Measurements from ENCODE around the gene SNAP25. TPM values are rescaled to one million over a fixed set of nuclear protein-coding genes. Genes with fewer than 3 reads are reported as not detected.

SNAP25 gene
- total and polyA plus RNA-seq, 10 of the 15 experiments (the other 5 are each of a cell fraction or from before 2014, with no cell fraction given), result not detected

DNA sequence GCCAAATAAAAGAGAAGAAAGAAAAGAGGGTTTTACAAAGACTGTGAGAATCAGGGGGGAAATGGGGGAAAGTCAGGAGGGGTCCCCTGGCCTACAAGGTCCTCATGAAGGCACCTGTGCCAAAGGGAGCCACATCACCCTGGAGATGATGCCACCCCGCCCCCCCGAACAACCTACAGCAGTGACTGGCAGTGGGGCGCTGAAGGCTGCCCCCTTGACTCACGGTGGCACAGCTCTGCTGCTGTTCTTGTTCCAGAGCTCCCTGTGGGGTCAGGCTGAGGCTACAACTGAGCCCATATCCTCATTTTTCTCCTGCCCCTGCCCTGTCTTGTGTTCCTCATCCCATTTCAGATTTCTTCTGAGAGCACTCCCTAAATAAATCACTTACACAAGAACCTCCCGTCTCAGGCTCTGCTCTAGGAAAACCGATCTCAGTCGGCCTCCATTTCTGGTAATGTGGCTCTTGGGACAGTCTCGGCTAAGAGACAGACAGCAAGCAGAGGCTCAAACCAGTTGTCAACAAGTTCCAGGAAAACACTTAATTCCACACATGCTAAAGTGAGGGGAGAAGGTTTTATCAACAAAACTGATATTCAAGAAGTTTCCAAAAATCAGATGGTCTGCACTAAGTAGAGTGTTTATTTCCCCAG lies 105.7 kb downstream of the SNAP25 start:
- H3K4me3 ChIP-seq, result no peak overlapping the region
- no peak overlapping the region for H3K9ac ChIP-seq (ENCODE audit: control insufficient read depth, insufficient read depth, low read length)
- ChIA-PET POLR2A (interaction anchor here (1.0 kb wide), 1 partner anchor 43 kb away, joined by 4 read pairs; no protein-coding TSS in a partner anchor), RAD21 (ENCODE audit: unreplicated experiment) (no interaction called here), SMC1A (ENCODE audit: uncharacterized antibody, unreplicated experiment) (no interaction called here), CTCF (no interaction called here)
- H3K9me3 ChIP-seq (replicated peaks; ENCODE audit: control insufficient read depth, insufficient read depth, low read length), result no peaks in the 10 kb centered on the region
- H3K27ac ChIP-seq (ENCODE audit: control insufficient read depth, insufficient read depth), result no peak overlapping the region
- no peak overlapping the region for H2AFZ ChIP-seq (ENCODE audit: control insufficient read depth, low read depth, low read length)
- no peaks in the 10 kb centered on the region for H4K20me1 ChIP-seq (ENCODE audit: control insufficient read depth, insufficient read depth)
- no peaks in the 10 kb centered on the region; a peak in 1 of 4 replicates for H3K27me3 ChIP-seq (replicated peaks in 1 of 2; ENCODE audit: control insufficient read depth in 2 of 2, insufficient read depth in 2 of 2, low read length in 1 of 2)
- no peak for DNase-seq (ENCODE audit: low read depth, low spot score)
- WGBS (ENCODE audit: insufficient coverage, insufficient replicate concordance, low lambda C conversion rate, missing lambda C conversion rate), result 24% methylated on average over 8 of the region's 8 CpGs
- H3K4me2 ChIP-seq (ENCODE audit: control insufficient read depth, insufficient read depth), result no peak overlapping the region
- H3K79me2 ChIP-seq (ENCODE audit: control insufficient read depth, insufficient read depth, low read length), result no peaks in the 10 kb centered on the region
- no peaks in the 10 kb centered on the region for H3K4me1 ChIP-seq (ENCODE audit: control insufficient read depth, insufficient read depth, low read length)
- in situ Hi-C loops (cut with MboI) (no loop called here), intact Hi-C loops (cut with micrococcal nuclease; ENCODE audit: unreplicated experiment) (no loop called here)
- no peak for FAIRE-seq
- ATAC-seq, result no peak
- no peaks in the 10 kb centered on the region for H3K36me3 ChIP-seq (ENCODE audit: control insufficient read depth in 2 of 2, insufficient read depth in 2 of 2, low read length in 1 of 2)
- BruUV-seq (replicated peaks), result no TSS peak
- TF ChIP-seq HDAC6 (IDR thresholded peaks at IDR 0.05; ENCODE audit: unreplicated experiment) (no peak), EP300 (IDR thresholded peaks at IDR 0.05; ENCODE audit: borderline replicate concordance in 1 of 2, control insufficient read depth in 1 of 2, low read depth in 2 of 2, low read length in 2 of 2) (no peak), MAX (IDR thresholded peaks at IDR 0.05; ENCODE audit: low read depth, low read length) (no peak), ESRRA (IDR thresholded peaks at IDR 0.05; ENCODE audit: low read length) (no peak), MYB (IDR thresholded peaks at IDR 0.05; ENCODE audit: borderline replicate concordance, low read depth, low read length) (no peak), MTA3 (IDR thresholded peaks at IDR 0.05; ENCODE audit: borderline replicate concordance, low read length) (no peak), SMAD5 (IDR thresholded peaks at IDR 0.05; ENCODE audit: low read depth) (no peak), YY1 (IDR thresholded peaks at IDR 0.05; ENCODE audit: low read depth, low read length) (no peak), RBBP5 (conservative IDR thresholded peaks at IDR 0.05) (no peak), KAT2A (conservative IDR thresholded peaks at IDR 0.05; ENCODE audit: control insufficient read depth, low read depth, low read length) (no peak), SP1 (IDR thresholded peaks at IDR 0.05; ENCODE audit: low read depth, low read length) (no peak), FOXK2 (IDR thresholded peaks at IDR 0.05) (no peak), PRDM15 (CRISPR knock-in tag; IDR thresholded peaks at IDR 0.05) (no peak), NFYB (IDR thresholded peaks at IDR 0.05; ENCODE audit: insufficient read depth, low read depth, low read length) (no peak)
- TF ChIP-seq, protein P1, sequence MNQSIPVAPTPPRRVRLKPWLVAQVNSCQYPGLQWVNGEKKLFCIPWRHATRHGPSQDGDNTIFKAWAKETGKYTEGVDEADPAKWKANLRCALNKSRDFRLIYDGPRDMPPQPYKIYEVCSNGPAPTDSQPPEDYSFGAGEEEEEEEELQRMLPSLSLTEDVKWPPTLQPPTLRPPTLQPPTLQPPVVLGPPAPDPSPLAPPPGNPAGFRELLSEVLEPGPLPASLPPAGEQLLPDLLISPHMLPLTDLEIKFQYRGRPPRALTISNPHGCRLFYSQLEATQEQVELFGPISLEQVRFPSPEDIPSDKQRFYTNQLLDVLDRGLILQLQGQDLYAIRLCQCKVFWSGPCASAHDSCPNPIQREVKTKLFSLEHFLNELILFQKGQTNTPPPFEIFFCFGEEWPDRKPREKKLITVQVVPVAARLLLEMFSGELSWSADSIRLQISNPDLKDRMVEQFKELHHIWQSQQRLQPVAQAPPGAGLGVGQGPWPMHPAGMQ (IDR thresholded peaks at IDR 0.05; ENCODE audit: borderline replicate concordance), result no peak
- TF ChIP-seq, protein P2, sequence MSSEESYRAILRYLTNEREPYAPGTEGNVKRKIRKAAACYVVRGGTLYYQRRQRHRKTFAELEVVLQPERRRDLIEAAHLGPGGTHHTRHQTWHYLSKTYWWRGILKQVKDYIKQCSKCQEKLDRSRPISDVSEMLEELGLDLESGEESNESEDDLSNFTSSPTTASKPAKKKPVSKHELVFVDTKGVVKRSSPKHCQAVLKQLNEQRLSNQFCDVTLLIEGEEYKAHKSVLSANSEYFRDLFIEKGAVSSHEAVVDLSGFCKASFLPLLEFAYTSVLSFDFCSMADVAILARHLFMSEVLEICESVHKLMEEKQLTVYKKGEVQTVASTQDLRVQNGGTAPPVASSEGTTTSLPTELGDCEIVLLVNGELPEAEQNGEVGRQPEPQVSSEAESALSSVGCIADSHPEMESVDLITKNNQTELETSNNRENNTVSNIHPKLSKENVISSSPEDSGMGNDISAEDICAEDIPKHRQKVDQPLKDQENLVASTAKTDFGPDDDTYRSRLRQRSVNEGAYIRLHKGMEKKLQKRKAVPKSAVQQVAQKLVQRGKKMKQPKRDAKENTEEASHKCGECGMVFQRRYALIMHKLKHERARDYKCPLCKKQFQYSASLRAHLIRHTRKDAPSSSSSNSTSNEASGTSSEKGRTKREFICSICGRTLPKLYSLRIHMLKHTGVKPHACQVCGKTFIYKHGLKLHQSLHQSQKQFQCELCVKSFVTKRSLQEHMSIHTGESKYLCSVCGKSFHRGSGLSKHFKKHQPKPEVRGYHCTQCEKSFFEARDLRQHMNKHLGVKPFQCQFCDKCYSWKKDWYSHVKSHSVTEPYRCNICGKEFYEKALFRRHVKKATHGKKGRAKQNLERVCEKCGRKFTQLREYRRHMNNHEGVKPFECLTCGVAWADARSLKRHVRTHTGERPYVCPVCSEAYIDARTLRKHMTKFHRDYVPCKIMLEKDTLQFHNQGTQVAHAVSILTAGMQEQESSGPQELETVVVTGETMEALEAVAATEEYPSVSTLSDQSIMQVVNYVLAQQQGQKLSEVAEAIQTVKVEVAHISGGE (CRISPR knock-in tag; IDR thresholded peaks at IDR 0.05), result no peak
